ENCODE results near the gene CCSER1.
"Not testable (repeated sequence)": the region's sequence is repeated elsewhere in the genome, so short reads cannot be mapped to it uniquely, and the experiment has no call there.

Gene CCSER1

GRCh38 chr4:90705501-90705900 is 578.3 kb downstream of the CCSER1 start:
- not testable (repeated sequence) for H3K4me2 ChIP-seq (ENCODE audit: low read length); H3K27me3 ChIP-seq (ENCODE audit: insufficient read depth, low read length); H4K12ac ChIP-seq (ENCODE audit: low read depth, low read length); H2BK5ac ChIP-seq (ENCODE audit: low read depth, low read length, poor library complexity); H4K8ac ChIP-seq (ENCODE audit: low read depth, low read length); H3K9me3 ChIP-seq (ENCODE audit: insufficient read depth, low read depth, low read length); DNase-seq; H3K27ac ChIP-seq (ENCODE audit: low read depth, low read length); H3K36me3 ChIP-seq (ENCODE audit: control insufficient read depth in 1 of 2, insufficient read depth in 2 of 2, low read length in 2 of 2); H3K14ac ChIP-seq (ENCODE audit: low read length); H2AFZ ChIP-seq (ENCODE audit: insufficient read depth, low read length, poor library complexity); H3K18ac ChIP-seq (ENCODE audit: low read length); H2AK5ac ChIP-seq (ENCODE audit: low read length); H3K4me1 ChIP-seq (ENCODE audit: control insufficient read depth in 1 of 2, insufficient read depth in 2 of 2, low read length in 2 of 2); H3K4ac ChIP-seq (ENCODE audit: low read depth, low read length); H3K79me1 ChIP-seq (ENCODE audit: low read length); H3K79me2 ChIP-seq (ENCODE audit: control insufficient read depth, insufficient read depth, low read length, poor library complexity); H3K23ac ChIP-seq (ENCODE audit: low read length); H3K4me3 ChIP-seq (ENCODE audit: low read depth, low read length); H3K9ac ChIP-seq (ENCODE audit: low read length); H2BK12ac ChIP-seq (ENCODE audit: low read length); H2BK120ac ChIP-seq (ENCODE audit: insufficient read depth, low read length, poor library complexity); H4K91ac ChIP-seq (ENCODE audit: low read depth, low read length)
- no CpG with 5 or more reads among the region's 6 CpGs for WGBS (ENCODE audit: extremely low coverage, insufficient coverage, insufficient read length)

GRCh38 chr4:90715242-90715641 is 588.0 kb downstream of the CCSER1 start:
- H3K4me1 ChIP-seq (ENCODE audit: control insufficient read depth in 1 of 2, insufficient read depth in 2 of 2, low read length in 2 of 2), result no peaks in the 10 kb centered on the region
- no peaks in the 10 kb centered on the region for H3K27me3 ChIP-seq (ENCODE audit: insufficient read depth, low read length)
- no peak for DNase-seq
- no peak overlapping the region for H2BK120ac ChIP-seq (ENCODE audit: insufficient read depth, low read length, poor library complexity)
- WGBS (ENCODE audit: extremely low coverage, insufficient coverage, insufficient read length), result no CpG with 5 or more reads among the region's 1 CpG
- no peak overlapping the region for H3K23ac ChIP-seq (ENCODE audit: low read length)
- no peak overlapping the region for H3K14ac ChIP-seq (ENCODE audit: low read length)
- no peaks in the 10 kb centered on the region for H3K79me1 ChIP-seq (ENCODE audit: low read length)
- H4K8ac ChIP-seq (ENCODE audit: low read depth, low read length), result no peak overlapping the region
- no peak overlapping the region for H3K9ac ChIP-seq (ENCODE audit: low read length)
- H2BK12ac ChIP-seq (ENCODE audit: low read length), result no peak overlapping the region
- no peak overlapping the region for H3K4ac ChIP-seq (ENCODE audit: low read depth, low read length)
- no peaks in the 10 kb centered on the region for H3K9me3 ChIP-seq (ENCODE audit: insufficient read depth, low read depth, low read length)
- H4K12ac ChIP-seq (ENCODE audit: low read depth, low read length), result no peak overlapping the region
- no peak overlapping the region for H2BK5ac ChIP-seq (ENCODE audit: low read depth, low read length, poor library complexity)
- H4K91ac ChIP-seq (ENCODE audit: low read depth, low read length), result no peak overlapping the region
- no peak overlapping the region for H3K27ac ChIP-seq (ENCODE audit: low read depth, low read length)
- H3K18ac ChIP-seq (ENCODE audit: low read length), result no peak overlapping the region
- H2AK5ac ChIP-seq (ENCODE audit: low read length), result no peak overlapping the region
- no peak overlapping the region for H3K4me3 ChIP-seq (ENCODE audit: low read depth, low read length)
- H3K36me3 ChIP-seq (ENCODE audit: control insufficient read depth in 1 of 2, insufficient read depth in 2 of 2, low read length in 2 of 2), result no peaks in the 10 kb centered on the region
- no peaks in the 10 kb centered on the region for H3K79me2 ChIP-seq (ENCODE audit: control insufficient read depth, insufficient read depth, low read length, poor library complexity)
- no peak overlapping the region for H3K4me2 ChIP-seq (ENCODE audit: low read length)
- no peak overlapping the region for H2AFZ ChIP-seq (ENCODE audit: insufficient read depth, low read length, poor library complexity)

DNA sequence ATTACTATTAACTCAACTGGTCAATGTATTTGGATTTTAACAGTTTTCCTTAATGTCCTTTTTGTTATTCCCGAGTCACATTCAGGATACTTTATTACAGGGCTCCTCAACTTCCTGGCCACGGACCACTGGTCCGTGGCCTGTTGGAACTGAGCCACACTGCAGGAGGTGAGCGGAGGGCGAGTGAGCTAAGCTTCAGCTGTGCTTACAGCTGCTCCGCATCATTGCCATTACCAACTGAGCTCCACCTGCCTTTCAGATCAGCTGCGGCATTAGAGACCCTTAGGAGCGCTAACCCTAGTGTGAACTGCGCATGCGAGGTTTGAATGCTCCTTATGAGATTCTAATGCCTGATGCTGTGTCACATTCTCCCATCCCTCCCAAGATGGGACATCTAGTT is 591.7 kb downstream of the CCSER1 start:
- no peak overlapping the region for H3K14ac ChIP-seq (ENCODE audit: low read length)
- H3K18ac ChIP-seq (ENCODE audit: low read length), result no peak overlapping the region
- H4K8ac ChIP-seq (ENCODE audit: low read depth, low read length), result no peak overlapping the region
- no CpG with 5 or more reads among the region's 10 CpGs for WGBS (ENCODE audit: extremely low coverage, insufficient coverage, insufficient read length)
- no peak overlapping the region for H2BK12ac ChIP-seq (ENCODE audit: low read length)
- H2AFZ ChIP-seq (ENCODE audit: insufficient read depth, low read length, poor library complexity), result no peak overlapping the region
- H3K27ac ChIP-seq (ENCODE audit: low read depth, low read length), result no peak overlapping the region
- DNase-seq, result no peak
- H2BK5ac ChIP-seq (ENCODE audit: low read depth, low read length, poor library complexity), result no peak overlapping the region
- no peak overlapping the region for H3K4me2 ChIP-seq (ENCODE audit: low read length)
- no peaks in the 10 kb centered on the region for H3K79me2 ChIP-seq (ENCODE audit: control insufficient read depth, insufficient read depth, low read length, poor library complexity)
- H4K91ac ChIP-seq (ENCODE audit: low read depth, low read length), result no peak overlapping the region
- no peaks in the 10 kb centered on the region for H3K4me1 ChIP-seq (ENCODE audit: control insufficient read depth in 1 of 2, insufficient read depth in 2 of 2, low read length in 2 of 2)
- no peak overlapping the region for H3K9ac ChIP-seq (ENCODE audit: low read length)
- H4K12ac ChIP-seq (ENCODE audit: low read depth, low read length), result no peak overlapping the region
- H3K27me3 ChIP-seq (ENCODE audit: insufficient read depth, low read length), result no peaks in the 10 kb centered on the region
- H2AK5ac ChIP-seq (ENCODE audit: low read length), result no peak overlapping the region
- no peaks in the 10 kb centered on the region for H3K9me3 ChIP-seq (ENCODE audit: insufficient read depth, low read depth, low read length)
- no peaks in the 10 kb centered on the region for H3K79me1 ChIP-seq (ENCODE audit: low read length)
- no peaks in the 10 kb centered on the region for H3K36me3 ChIP-seq (ENCODE audit: control insufficient read depth in 1 of 2, insufficient read depth in 2 of 2, low read length in 2 of 2)
- no peak overlapping the region for H3K4ac ChIP-seq (ENCODE audit: low read depth, low read length)
- no peak overlapping the region for H2BK120ac ChIP-seq (ENCODE audit: insufficient read depth, low read length, poor library complexity)
- no peak overlapping the region for H3K23ac ChIP-seq (ENCODE audit: low read length)
- no peak overlapping the region for H3K4me3 ChIP-seq (ENCODE audit: low read depth, low read length)

- H3K79me2 ChIP-seq (ENCODE audit: control insufficient read depth, insufficient read depth, low read length, poor library complexity), result no peaks in the 10 kb centered on the region
- no peak overlapping the region for H3K23ac ChIP-seq (ENCODE audit: low read length)
- H3K9ac ChIP-seq (ENCODE audit: low read length), result no peak overlapping the region
- H4K8ac ChIP-seq (ENCODE audit: low read depth, low read length), result no peak overlapping the region
- H3K4ac ChIP-seq (ENCODE audit: low read depth, low read length), result no peak overlapping the region
- H3K9me3 ChIP-seq (ENCODE audit: insufficient read depth, low read depth, low read length), result no peaks in the 10 kb centered on the region
- no peaks in the 10 kb centered on the region for H3K27me3 ChIP-seq (ENCODE audit: insufficient read depth, low read length)
- H3K14ac ChIP-seq (ENCODE audit: low read length), result no peak overlapping the region
- H4K91ac ChIP-seq (ENCODE audit: low read depth, low read length), result no peak overlapping the region
- no peaks in the 10 kb centered on the region for H3K36me3 ChIP-seq (ENCODE audit: control insufficient read depth in 1 of 2, insufficient read depth in 2 of 2, low read length in 2 of 2)
- no peak overlapping the region for H2BK120ac ChIP-seq (ENCODE audit: insufficient read depth, low read length, poor library complexity)
- no peak overlapping the region for H3K4me3 ChIP-seq (ENCODE audit: low read depth, low read length)
- H2AK5ac ChIP-seq (ENCODE audit: low read length), result no peak overlapping the region
- no peak overlapping the region for H3K18ac ChIP-seq (ENCODE audit: low read length)
- H3K79me1 ChIP-seq (ENCODE audit: low read length), result peaks cover 2% of the 10 kb centered on the region
- no peak overlapping the region for H2AFZ ChIP-seq (ENCODE audit: insufficient read depth, low read length, poor library complexity)
- H3K27ac ChIP-seq (ENCODE audit: low read depth, low read length), result no peak overlapping the region
- H2BK5ac ChIP-seq (ENCODE audit: low read depth, low read length, poor library complexity), result no peak overlapping the region
- no peak overlapping the region for H4K12ac ChIP-seq (ENCODE audit: low read depth, low read length)
- peaks cover 0 to 2% of the 10 kb centered on the region in 2 experiments for H3K4me1 ChIP-seq (ENCODE audit: control insufficient read depth in 1 of 2, insufficient read depth in 2 of 2, low read length in 2 of 2)
- no peak overlapping the region for H3K4me2 ChIP-seq (ENCODE audit: low read length)
- no peak overlapping the region for H2BK12ac ChIP-seq (ENCODE audit: low read length)
- DNase-seq, result peak; percentile 69 to 86
Observed at GRCh38 chr4:90727938-90728337, 600.7 kb downstream of the CCSER1 start.

Data from trophoblast cell (in vitro differentiated cells and primary cell).